ENCODE data around the gene MPPE1.
"Not testable (repeated sequence)": the region's sequence is repeated elsewhere in the genome, so short reads cannot be mapped to it uniquely, and the experiment has no call there.

Gene MPPE1

DNA sequence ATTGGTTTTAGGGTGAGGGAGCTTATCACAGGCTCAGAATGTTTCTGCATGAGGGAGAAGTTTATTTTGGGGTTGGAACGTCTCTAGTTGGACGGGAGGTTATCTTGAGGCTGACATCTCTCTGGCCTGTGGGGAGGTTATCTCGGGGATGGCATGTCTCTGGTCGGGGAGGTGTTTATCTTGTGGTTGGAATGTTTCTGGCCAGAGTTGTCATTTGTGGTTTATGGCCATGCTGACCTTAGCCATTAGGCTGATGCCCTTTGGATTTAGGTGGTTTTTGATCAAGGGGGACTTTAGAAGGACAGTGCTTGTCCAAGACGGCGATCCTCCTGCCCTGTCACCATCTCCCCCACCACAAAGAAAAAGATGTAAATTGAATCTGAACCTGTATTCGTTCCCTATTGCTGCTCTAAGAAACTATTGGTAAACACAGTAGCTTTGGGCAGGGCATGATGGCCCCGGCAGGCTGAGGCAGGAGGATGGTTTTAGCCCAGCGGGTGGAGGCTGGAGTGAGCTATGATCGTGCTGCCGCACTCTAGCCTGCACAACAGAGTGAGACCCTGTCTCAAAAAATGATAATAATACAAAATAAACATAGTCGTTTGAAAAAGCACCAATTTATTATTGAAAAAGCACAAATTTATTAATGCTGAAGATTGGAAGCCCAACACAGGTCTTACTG is 17.8 kb upstream of the MPPE1 start:
- DNase-seq, result no peak

GRCh38 chr18:11923450-11923849 is 15.3 kb upstream of the MPPE1 start:
- no peak for DNase-seq

DNA sequence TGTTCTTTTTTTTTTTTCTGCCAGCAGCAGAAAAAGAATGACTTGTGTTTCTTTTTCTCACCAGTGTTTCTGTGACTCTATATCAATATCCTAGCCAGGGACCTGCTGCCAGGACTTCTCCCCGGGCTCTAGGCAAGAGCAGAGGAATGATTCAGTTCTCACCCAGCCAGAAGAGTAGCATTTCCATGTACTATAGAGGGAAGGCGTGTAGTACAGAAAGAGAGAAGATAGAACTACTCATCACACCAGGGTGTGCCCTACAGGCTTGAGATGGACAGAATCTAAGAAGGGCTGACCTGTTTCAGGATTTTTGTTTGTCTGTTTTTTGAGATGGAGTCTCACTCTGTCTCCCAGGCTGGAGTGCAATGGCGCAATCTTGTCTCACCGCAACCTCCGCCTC is 11.4 kb upstream of the MPPE1 start:
- DNase-seq, result not testable (repeated sequence)

GRCh38 chr18:11916880-11917279 is 8.8 kb upstream of the MPPE1 start:
- not testable (repeated sequence) for DNase-seq

- peak; percentile 6 for DNase-seq
Observed at GRCh38 chr18:11909591-11910026, 1.5 kb upstream of the MPPE1 start.

- DNase-seq, result peak; percentile 22
Observed at GRCh38 chr18:11909061-11909455, 941 bp upstream of the MPPE1 start.

- no peak for DNase-seq
Observed at GRCh38 chr18:11906926-11907874, 917 bp downstream of the MPPE1 start.

DNA sequence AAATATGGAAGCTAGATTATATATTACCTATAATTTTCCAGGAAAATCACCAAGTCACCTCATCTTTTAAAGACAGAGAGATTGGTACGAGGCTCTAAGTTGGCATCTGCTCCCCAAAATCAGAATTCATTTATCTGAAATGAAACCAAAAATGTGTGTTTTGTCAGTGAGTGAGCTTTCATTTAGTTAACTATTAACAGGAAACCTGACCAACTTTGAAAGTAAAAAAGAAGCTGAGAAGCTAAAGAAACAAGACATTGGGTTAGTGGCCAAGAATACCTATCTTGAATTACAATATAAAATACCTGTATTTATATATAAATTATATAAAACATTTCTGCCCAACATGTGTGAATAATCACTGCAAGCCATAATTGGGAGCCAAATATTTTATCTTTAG is 1.9 kb downstream of the MPPE1 start:
- DNase-seq, result no peak

DNA sequence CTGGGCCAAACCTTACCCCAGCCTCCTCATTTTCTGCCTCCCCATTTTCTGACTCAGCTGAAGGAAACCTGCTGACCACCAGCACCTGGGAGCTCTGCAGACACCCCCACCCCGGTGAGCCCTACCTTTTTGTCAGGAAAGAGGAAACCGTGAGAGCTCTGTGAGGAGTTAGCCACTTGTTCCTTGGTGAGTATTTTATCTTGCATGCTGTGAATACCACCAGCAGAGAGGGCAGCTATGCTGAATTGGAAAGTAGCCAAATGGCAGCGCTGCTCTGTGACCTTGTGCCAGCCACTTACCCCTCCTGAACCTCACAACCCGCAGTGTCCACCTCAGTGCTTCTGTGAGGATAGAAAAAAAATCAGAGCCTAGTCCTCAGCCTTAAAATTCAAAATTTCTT is 2.5 kb downstream of the MPPE1 start:
- DNase-seq, result no peak

GRCh38 chr18:11902522-11903292 is 5.4 kb downstream of the MPPE1 start:
- no peak for DNase-seq

GRCh38 chr18:11901826-11902438 is 6.2 kb downstream of the MPPE1 start:
- no peak for DNase-seq

GRCh38 chr18:11899063-11899462 is 9.1 kb downstream of the MPPE1 start:
- DNase-seq, result no peak

DNA sequence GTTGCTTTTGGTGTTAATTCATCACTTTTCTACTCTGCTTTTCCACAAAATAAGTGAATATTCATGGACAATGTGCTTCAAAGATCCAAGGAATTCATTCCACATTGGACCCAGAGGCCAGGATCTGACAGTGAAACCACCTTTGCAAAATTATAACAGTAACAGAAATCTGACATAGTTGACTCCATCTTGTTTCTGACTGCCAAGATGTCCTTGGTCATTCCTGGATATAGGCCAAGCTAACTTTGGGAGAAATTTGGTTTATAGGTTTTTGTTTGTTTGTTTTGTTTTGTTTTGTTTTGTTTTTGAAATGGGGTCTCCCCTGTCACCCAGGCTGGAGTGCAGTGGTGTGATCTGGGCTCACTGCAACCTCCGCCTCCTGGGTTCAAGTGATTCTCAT is 10.3 kb downstream of the MPPE1 start:
- no peak for DNase-seq

DNA sequence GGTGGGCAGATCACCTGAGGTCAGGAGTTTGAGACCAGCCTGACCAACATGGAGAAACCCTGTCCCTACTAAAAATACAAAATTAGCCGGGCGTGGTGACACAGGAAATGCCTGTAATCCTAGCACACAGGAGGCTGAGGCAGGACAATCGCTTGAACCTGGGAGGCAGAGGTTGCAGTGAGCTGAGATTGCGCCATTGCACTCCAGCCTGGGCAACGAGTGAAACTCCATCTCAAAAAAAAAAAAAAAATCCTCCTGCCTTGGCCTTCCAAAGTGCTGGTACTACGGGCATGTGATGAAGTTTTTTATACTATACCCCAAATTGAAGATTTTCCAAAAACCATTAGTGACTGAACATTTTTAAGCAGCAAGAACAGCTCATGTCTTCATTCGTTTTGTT is 15.7 kb downstream of the MPPE1 start:
- not testable (repeated sequence) for DNase-seq

- no peak for DNase-seq
Observed at GRCh38 chr18:11891737-11892136, 16.4 kb downstream of the MPPE1 start.

DNA sequence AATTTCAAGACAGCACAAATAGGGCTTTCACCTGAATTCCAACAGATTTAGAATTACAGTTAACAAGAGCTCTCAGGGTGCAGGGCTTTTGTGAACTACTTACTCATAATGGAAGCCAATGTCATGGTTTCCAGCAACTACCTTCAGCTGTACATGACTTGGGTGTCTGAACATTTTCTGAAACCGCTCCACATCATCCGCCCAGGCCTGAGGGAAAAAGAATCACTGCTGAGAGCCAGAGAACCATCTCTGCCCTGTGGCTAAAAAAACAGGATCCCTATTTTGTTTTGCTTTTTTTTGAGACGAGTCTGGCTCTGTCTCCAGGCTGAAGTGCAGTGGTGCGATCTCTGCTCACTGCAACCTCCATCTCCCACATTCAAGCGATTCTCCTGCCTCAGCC is 18.8 kb downstream of the MPPE1 start:
- no peak for DNase-seq

GRCh38 chr18:11888726-11889125 is 19.4 kb downstream of the MPPE1 start:
- DNase-seq, result no peak

GRCh38 chr18:11887328-11888128 is 20.6 kb downstream of the MPPE1 start:
- DNase-seq, result no peak

DNA sequence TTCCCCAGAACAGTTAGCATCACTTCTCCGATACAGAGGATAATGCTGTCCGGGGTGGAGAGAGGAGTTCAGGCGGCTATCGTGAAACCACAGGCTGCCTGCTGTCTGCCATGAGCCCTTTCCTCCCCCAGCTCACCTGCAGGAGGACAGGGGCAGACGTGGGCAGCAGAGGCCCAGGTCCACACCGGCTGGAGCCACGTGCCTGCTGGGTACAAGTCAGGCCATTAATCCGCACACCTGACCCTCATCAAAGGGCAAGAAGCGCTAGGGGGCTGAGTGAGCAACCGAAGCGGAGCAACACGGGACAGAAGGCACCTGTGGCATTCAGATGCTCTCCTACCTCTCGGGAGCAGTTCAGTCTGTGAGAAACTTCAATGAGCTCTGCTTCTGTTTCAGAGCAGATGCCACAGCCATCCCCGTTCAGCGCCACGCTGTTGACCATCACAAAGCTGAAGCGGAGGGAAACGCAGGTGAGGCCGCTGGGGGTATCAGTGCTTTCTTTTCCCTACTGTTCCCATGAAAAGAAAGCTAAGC is 21.5 kb downstream of the MPPE1 start:
- no peak for DNase-seq

GRCh38 chr18:11885278-11885947 is 22.7 kb downstream of the MPPE1 start:
- no peak for DNase-seq

- DNase-seq, result no peak
Observed at GRCh38 chr18:11884396-11885030, 23.6 kb downstream of the MPPE1 start.
